Dendritic cell treated with granulocyte-macrophage colony-stimulating factor and Interleukin-4, amounts not matched to agents 40 ng/mL and 50 ng/mL, for 4 days (primary cell): ENCODE data around the gene EPS15.
A peak's percentile ranks its signal among the peaks of the same experiment; 100 is the strongest.

Experiments used
- H3K27ac Mint-ChIP-seq: one replicate; pipeline ENCODE4 v1.8.0; 2022; ENCODE audit warnings: mild to moderate bottlenecking, mixed read lengths
- H3K27me3 Mint-ChIP-seq: one replicate; pipeline ENCODE4 v1.8.0; 2022; ENCODE audit warnings: mild to moderate bottlenecking, mixed read lengths
- H3K36me3 Mint-ChIP-seq: one replicate; pipeline ENCODE4 v1.8.0; 2022; ENCODE audit warnings: low read depth, mixed read lengths
- H3K4me1 Mint-ChIP-seq: one replicate; pipeline ENCODE4 v1.8.0; 2022; ENCODE audit warnings: low read depth, mixed read lengths
- H3K4me3 Mint-ChIP-seq: one replicate; pipeline ENCODE4 v1.8.0; 2022; ENCODE audit warnings: mild to moderate bottlenecking, moderate library complexity, mixed read lengths
- H3K9me3 Mint-ChIP-seq: one replicate; pipeline ENCODE4 v1.8.0; 2022; ENCODE audit warnings: mixed read lengths
- intact Hi-C: fragments of 100-400 bp; cut with micrococcal nuclease; formaldehyde crosslinking; loops from one replicate; pipeline ENCODE4 v1.15.0; 2022

The EPS15 gene

DNA sequence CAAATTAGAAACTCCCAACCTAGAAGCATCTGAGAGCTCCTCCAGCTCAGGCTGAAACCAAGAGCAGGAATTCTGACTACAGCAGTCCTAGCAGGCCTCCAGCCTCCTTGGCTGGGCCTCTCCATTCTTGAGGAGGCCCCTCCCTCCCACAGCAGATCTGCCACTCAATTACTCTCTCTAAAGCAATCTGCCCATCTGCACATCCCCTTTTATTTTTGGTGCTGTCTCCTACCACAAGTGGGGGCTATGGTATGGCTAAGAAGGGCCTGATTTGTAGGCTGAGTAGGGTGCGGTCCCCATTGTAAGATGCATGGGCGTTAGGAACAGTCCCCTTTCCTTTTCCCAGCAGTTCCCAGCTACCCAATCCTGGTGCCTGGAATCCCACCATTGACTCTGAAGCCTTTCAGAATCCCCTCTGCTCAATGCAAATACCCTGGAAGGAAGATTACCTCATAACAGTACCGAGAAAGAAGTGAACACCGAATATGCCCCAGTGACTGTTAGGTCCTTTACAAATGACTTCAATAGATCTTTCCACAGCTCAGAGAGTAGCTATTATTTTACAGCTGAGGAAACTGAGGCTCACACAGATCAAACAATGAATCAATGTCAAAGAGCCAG, 177.1 kb downstream of the EPS15 start:
- no peaks in the 10 kb centered on the region for H3K9me3 Mint-ChIP-seq
- peaks cover 6% of the 10 kb centered on the region for H3K4me1 Mint-ChIP-seq
- peaks cover 34% of the 10 kb centered on the region for H3K27me3 Mint-ChIP-seq
- H3K36me3 Mint-ChIP-seq, result no peaks in the 10 kb centered on the region
- no peak overlapping the region for H3K4me3 Mint-ChIP-seq
- no peak overlapping the region for H3K27ac Mint-ChIP-seq
- intact Hi-C loops, result no loop called here

DNA sequence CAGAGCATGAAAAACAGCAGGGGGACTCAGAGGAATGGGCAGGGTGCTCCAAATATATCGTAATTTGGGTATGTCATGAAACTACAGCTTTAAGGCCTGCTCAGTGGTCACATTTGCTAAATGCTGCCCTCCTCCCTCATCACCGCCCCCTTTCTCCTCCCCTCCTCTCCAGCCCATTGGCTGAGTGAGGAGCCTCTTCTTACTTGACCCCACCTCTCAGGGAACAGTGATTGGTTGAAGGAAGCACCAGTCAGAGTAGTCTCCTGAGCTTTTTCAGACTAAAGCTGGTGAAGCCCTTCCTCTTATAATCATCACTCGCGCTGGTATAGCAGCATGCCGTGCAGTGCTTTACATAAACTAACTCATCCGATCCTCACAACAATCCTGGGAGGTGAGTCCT, 178.7 kb downstream of the EPS15 start:
- H3K4me3 Mint-ChIP-seq, result no peak overlapping the region
- H3K27ac Mint-ChIP-seq, result no peak overlapping the region
- no peaks in the 10 kb centered on the region for H3K9me3 Mint-ChIP-seq
- H3K27me3 Mint-ChIP-seq, result peaks cover 21% of the 10 kb centered on the region
- intact Hi-C loops, result no loop called here
- H3K4me1 Mint-ChIP-seq, result peaks cover 3% of the 10 kb centered on the region
- H3K36me3 Mint-ChIP-seq, result no peaks in the 10 kb centered on the region

- no peak overlapping the region for H3K27ac Mint-ChIP-seq
- H3K36me3 Mint-ChIP-seq, result no peaks in the 10 kb centered on the region
- H3K4me1 Mint-ChIP-seq, result peaks cover under 1% of the 10 kb centered on the region
- intact Hi-C loops, result no loop called here
- no peaks in the 10 kb centered on the region for H3K9me3 Mint-ChIP-seq
- no peak overlapping the region for H3K4me3 Mint-ChIP-seq
- H3K27me3 Mint-ChIP-seq, result peaks cover 2% of the 10 kb centered on the region
Measured at GRCh38 chr1:51336711-51337110, 182.4 kb downstream of the EPS15 start.

DNA sequence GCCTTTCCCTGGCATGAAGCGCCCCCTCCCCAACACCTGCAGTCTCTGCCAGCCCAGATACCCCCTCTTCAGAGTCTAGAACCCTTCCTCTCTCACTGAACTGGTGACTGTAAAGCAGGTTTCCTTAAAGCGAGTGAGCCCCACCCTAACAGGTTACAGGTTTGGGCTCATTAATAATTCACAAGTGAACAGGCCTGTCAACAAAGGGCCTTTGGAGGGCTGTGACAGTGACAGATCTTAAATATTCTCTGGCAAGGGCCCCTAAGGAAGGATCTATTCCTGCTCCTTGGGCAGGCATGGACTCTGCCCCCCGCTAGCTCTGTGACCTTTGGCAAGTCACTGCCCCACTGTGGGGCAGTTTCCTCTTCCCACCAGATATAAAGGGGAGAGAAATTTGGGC, 183.1 kb downstream of the EPS15 start:
- no peaks in the 10 kb centered on the region for H3K36me3 Mint-ChIP-seq
- peaks cover 9% of the 10 kb centered on the region for H3K27me3 Mint-ChIP-seq
- H3K27ac Mint-ChIP-seq, result no peak overlapping the region
- H3K4me3 Mint-ChIP-seq, result no peak overlapping the region
- H3K4me1 Mint-ChIP-seq, result peaks cover 8% of the 10 kb centered on the region
- H3K9me3 Mint-ChIP-seq, result no peaks in the 10 kb centered on the region
- intact Hi-C loops, result no loop called here

DNA sequence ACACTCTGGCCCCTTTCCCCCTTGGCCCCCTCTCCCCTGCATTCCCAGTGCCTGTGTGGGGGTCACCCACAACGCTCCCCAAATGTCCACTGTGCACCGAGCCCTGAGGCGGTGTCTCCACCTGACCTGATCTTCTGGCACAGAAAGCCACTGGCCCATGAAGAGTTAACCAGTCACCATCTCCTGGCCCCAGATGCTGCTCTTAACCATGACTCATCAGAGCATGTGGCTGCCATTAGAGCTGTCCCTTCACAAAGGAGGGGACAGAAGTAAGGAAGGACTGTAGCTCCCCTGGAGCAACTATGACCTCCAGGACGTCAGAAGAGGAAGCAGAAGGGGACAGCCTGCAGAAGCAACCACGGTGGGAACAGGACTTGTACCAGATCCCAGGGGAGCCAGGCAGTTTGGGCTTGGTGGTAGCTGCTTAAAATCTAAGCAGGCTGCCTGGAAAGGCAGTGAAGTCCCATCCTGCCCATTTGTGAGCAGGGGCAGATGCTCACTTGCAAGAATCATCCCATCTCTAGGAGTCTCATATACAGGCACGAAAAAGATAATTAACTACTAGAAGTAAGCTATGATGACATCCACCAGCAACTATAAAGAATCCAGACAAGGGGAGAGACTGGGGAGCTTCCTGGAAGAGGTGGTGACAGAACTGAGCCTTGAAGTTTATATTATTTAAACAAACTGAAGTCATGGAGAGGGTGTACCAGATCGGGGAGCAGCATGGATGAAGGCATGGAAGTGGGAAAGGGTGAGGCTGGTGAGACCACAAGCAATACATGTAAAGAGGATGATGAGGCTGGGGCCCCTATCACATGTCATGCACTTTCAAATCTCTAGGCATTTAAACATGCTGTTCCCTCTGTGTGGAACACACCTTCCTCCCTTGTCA, 187.6 kb downstream of the EPS15 start:
- intact Hi-C loops, result no loop called here
- peaks cover 37% of the 10 kb centered on the region for H3K27me3 Mint-ChIP-seq
- peaks cover 17% of the 10 kb centered on the region for H3K4me1 Mint-ChIP-seq
- no peak overlapping the region for H3K27ac Mint-ChIP-seq
- no peaks in the 10 kb centered on the region for H3K36me3 Mint-ChIP-seq
- no peaks in the 10 kb centered on the region for H3K9me3 Mint-ChIP-seq
- H3K4me3 Mint-ChIP-seq, result peak overlapping the region; percentile 76

- Mint-ChIP-seq H3K4me3 (peak within 1 kb of the TSS; percentile 76), H3K27ac (no peak within 1 kb of the TSS), H3K9me3 (no peaks in the 10 kb centered on the region)
Measured at GRCh38 chr1:51330331-51331201, 188.5 kb downstream of the EPS15 start, which contains the start of gene TTC39A. TTC39A (minus strand) TSS chr1:51330562; CDS start chr1:51330477, 85 bp downstream.

DNA sequence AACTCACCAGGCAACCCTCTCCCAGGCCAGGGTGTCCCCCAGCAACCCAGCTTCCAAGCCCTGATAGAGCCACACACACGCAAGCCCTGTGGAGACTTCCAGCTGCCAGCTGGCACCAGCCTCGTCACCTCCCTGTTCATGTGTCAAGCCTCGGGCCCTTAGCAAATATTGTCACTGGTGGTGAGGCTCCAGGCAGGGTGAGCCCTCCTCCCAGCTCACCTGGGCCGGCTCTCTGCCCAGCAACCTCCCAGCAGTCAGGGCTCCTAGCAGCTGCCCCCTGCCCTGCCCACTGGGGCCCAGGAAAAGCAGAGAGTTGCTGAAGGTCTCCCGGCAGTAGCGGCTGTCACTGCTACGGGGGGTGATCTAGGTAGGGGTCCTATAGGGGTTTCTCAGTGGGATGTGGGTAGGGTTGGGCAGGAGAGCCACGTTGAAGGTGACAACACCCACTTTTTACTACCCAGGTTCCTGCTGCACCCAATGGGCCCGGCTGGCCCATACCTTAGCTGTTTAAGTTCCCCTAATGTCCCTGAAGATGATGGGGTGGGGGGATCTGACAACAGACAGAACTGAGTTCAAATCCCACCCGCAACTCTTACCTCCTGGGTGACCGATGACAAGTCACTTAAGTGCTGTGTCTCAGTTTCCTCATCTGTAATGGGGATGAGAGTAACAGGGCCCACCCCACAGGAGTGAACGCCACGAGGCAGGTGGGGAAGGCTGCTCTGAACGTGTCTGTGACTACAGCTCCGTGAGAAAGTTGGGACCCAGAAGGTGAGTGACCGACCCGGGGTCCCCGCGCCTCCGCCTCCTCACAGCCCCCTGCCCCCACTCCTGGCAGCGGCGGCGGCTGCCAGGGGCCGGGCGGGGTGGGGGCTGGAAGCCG, 189.4 kb downstream of the EPS15 start:
- Mint-ChIP-seq H3K4me3 (peak overlapping the region; percentile 61), H3K9me3 (no peaks in the 10 kb centered on the region), H3K27ac (no peak overlapping the region), H3K36me3 (no peaks in the 10 kb centered on the region), H3K4me1 (peaks cover 17% of the 10 kb centered on the region), H3K27me3 (peaks cover 41% of the 10 kb centered on the region)
- intact Hi-C loops, result no loop called here

More at GRCh38 chr1:51330331-51331201, 188.5 kb downstream of the EPS15 start, which contains the start of gene TTC39A:
- intact Hi-C loops, result no loop called here
- peaks cover 17% of the 10 kb centered on the region for H3K4me1 Mint-ChIP-seq
- no peaks in the 10 kb centered on the region for H3K36me3 Mint-ChIP-seq
- H3K27me3 Mint-ChIP-seq, result peaks cover 41% of the 10 kb centered on the region

DNA sequence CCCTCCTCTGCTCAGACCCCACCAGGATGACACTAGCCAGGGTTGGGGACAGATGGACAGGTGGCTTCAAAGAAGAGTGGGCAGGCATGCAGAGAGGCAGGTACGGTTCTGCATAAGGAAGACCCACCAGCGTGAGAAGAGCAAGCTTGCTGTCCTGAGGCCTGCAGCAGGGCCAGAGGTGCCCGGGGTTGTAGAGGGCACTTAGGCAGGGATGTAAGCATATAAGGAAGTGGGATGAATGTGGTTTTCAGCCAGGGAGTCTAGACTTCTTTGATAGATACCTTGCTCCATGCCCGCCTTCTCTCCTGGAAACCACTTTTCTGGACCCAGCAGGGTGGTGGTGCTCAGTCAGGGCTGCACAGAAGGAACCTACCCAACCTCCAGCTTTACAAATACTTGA, 190.1 kb downstream of the EPS15 start:
- Mint-ChIP-seq H3K4me3 (no peak overlapping the region), H3K9me3 (no peaks in the 10 kb centered on the region), H3K4me1 (peaks cover 17% of the 10 kb centered on the region), H3K27me3 (peaks cover 41% of the 10 kb centered on the region), H3K36me3 (no peaks in the 10 kb centered on the region), H3K27ac (no peak overlapping the region)
- intact Hi-C loops, result no loop called here

GRCh38 chr1:51328279-51328678, 190.8 kb downstream of the EPS15 start:
- Mint-ChIP-seq H3K4me3 (no peak overlapping the region), H3K27me3 (peaks cover 41% of the 10 kb centered on the region), H3K9me3 (no peaks in the 10 kb centered on the region), H3K4me1 (peaks cover 17% of the 10 kb centered on the region), H3K36me3 (no peaks in the 10 kb centered on the region), H3K27ac (no peak overlapping the region)
- intact Hi-C loops, result no loop called here

- intact Hi-C loops, result no loop called here
- peaks cover 17% of the 10 kb centered on the region for H3K4me1 Mint-ChIP-seq
- H3K27me3 Mint-ChIP-seq, result peaks cover 41% of the 10 kb centered on the region
- H3K9me3 Mint-ChIP-seq, result no peaks in the 10 kb centered on the region
- no peak overlapping the region for H3K4me3 Mint-ChIP-seq
- H3K27ac Mint-ChIP-seq, result no peak overlapping the region
- no peaks in the 10 kb centered on the region for H3K36me3 Mint-ChIP-seq
Measured at GRCh38 chr1:51327386-51327785, 191.7 kb downstream of the EPS15 start.

- Mint-ChIP-seq H3K4me1 (peaks cover 17% of the 10 kb centered on the region), H3K36me3 (no peaks in the 10 kb centered on the region), H3K4me3 (no peak overlapping the region), H3K9me3 (no peaks in the 10 kb centered on the region), H3K27ac (no peak overlapping the region), H3K27me3 (peaks cover 40% of the 10 kb centered on the region)
- intact Hi-C loops, result no loop called here
Measured at GRCh38 chr1:51326839-51327238, 192.2 kb downstream of the EPS15 start.

DNA sequence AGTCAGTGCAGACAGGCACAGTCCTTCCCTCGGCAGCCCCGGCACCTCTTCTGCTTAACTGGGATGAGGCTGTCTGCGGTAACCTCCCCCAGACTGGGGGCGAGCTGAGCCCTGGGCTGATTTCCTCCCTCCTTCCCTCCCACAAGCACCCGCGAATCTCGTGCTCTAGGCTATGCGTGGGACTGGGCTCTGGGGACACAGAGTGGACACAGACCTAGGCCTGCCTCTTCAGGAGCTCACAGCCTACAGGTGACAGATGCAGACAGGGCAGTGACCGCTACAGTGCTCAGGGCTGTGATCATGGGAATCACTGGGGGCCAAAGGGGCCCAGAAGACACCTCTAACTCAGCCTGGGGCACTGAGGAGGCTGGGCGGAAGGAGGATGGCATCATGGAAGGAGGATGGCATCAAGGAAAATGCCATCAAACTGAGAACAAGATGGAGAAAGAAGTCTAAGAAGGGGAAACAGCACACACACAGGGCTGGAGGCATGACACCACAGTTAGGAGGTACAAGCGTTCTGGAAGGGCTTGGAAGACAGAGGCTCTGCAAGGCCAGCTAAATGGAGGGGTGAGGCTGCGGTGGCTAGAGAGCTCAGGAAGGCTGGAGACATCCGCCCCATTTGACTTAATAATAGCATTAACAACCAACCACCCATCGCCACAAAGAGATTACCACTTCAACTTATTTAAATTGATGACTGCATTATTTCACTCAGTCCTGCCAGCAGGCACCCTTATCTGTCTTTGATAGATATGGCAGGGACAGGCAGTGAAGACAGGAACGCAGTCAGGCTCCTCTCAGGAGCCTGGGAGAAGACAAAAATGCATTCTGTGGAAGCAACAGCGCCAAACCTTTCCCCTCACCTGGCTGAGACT, 192.9 kb downstream of the EPS15 start:
- Mint-ChIP-seq H3K4me1 (peaks cover 11% of the 10 kb centered on the region), H3K9me3 (no peaks in the 10 kb centered on the region), H3K36me3 (no peaks in the 10 kb centered on the region), H3K27me3 (peaks cover 33% of the 10 kb centered on the region), H3K4me3 (no peak overlapping the region), H3K27ac (no peak overlapping the region)
- intact Hi-C loops, result no loop called here
